Activated T-cell treated with anti-CD3 and anti-CD28 coated beads, Interleukin-2, amount 50 U/mL, for 4 hours (primary cell): ENCODE results near the gene GIGYF1. TPM values are rescaled to one million over a fixed set of nuclear protein-coding genes. Genes with fewer than 3 reads are reported as not detected.
A peak's percentile ranks its signal among the peaks of the same experiment; 100 is the strongest.
"Not testable (repeated sequence)": the region's sequence is repeated elsewhere in the genome, so short reads cannot be mapped to it uniquely, and the experiment has no call there.

Source experiments
- ATAC-seq, 2 donors: fragments of 200-7000 bp; cut with Tn5 transposase; one replicate each; pipeline ENCODE4 v1.10.0; 2021
- DNase-seq: peaks from one replicate; pipeline ENCODE4 v3.0.0-alpha.2; 2020
- H3K27me3 Mint-ChIP-seq: one replicate; pipeline ENCODE4 v1.8.0; 2021; ENCODE audit warnings: low read depth, mixed read lengths
- H3K36me3 Mint-ChIP-seq: one replicate; pipeline ENCODE4 v1.8.0; 2022; ENCODE audit warnings: mixed read lengths; ENCODE audit not compliant: insufficient read depth
- H3K4me1 Mint-ChIP-seq: one replicate; pipeline ENCODE4 v1.8.0; 2021; ENCODE audit warnings: low read depth, mixed read lengths
- H3K4me3 Mint-ChIP-seq: one replicate; pipeline ENCODE4 v1.8.0; 2021; ENCODE audit warnings: mild to moderate bottlenecking, moderate library complexity, mixed read lengths
- H3K9me3 Mint-ChIP-seq: one replicate; pipeline ENCODE4 v1.8.0; 2021; ENCODE audit warnings: mixed read lengths
- total RNA-seq, 3 donors: library from RNA; stranded (reverse); gene quantifications; one replicate each; pipeline ENCODE4 v1.2.1, GENCODE V29; 2021

Gene GIGYF1, protein sequence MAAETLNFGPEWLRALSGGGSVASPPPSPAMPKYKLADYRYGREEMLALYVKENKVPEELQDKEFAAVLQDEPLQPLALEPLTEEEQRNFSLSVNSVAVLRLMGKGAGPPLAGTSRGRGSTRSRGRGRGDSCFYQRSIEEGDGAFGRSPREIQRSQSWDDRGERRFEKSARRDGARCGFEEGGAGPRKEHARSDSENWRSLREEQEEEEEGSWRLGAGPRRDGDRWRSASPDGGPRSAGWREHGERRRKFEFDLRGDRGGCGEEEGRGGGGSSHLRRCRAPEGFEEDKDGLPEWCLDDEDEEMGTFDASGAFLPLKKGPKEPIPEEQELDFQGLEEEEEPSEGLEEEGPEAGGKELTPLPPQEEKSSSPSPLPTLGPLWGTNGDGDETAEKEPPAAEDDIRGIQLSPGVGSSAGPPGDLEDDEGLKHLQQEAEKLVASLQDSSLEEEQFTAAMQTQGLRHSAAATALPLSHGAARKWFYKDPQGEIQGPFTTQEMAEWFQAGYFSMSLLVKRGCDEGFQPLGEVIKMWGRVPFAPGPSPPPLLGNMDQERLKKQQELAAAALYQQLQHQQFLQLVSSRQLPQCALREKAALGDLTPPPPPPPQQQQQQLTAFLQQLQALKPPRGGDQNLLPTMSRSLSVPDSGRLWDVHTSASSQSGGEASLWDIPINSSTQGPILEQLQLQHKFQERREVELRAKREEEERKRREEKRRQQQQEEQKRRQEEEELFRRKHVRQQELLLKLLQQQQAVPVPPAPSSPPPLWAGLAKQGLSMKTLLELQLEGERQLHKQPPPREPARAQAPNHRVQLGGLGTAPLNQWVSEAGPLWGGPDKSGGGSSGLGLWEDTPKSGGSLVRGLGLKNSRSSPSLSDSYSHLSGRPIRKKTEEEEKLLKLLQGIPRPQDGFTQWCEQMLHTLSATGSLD (N-terminal part only)
- total RNA-seq: 10 to 100 TPM; 56.2 to 88.3 (median 58.0) TPM

DNA sequence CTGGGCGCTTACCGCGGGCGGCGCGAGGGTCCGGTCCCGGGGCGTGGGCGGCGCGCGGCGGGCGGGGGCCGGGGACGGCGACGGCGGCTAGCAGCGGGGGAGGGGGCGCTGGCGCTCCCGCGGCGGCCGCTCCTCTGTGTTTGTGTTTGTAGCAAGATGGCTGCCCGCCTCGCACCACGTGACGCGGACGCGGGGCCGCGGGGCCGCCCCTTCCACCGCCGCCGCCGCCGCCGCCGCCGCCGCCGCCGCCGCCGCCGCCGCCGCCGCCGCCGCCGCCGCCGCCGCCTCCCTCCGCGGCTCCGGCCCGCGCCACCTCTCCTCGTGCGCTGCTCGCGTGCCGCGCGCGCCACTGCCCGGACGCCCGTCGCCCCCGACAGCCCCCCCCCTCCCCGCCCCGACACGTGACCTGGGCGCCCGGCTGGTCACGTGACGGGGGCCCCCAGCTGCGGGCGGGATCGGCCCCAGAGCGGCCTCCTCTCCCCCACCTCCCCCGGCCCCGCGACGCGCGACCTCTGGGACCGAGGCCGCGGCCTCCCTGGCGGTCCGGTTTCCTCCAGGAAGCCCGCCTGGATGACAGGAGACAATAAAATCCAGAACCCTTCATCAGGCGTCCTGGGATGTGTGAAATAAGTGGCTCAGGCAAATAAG is at the start of gene GIGYF1:
TSS of gene GIGYF1 (minus strand) at position 153 of the 648 bp plus-strand sequence. CDS start 6,012 bp downstream, outside the sequence.
- H3K36me3 Mint-ChIP-seq: no peaks in the 10 kb centered on the region
- peak within 1 kb of the TSS; percentile 95 for H3K4me3 Mint-ChIP-seq
- H3K9me3 Mint-ChIP-seq: no peaks in the 10 kb centered on the region
- H3K4me1 Mint-ChIP-seq: peaks cover 35% of the 10 kb centered on the region
- peak; percentile 69 to 71 for ATAC-seq
- DNase-seq: peak; percentile 62
- H3K27me3 Mint-ChIP-seq: no peaks in the 10 kb centered on the region

DNA sequence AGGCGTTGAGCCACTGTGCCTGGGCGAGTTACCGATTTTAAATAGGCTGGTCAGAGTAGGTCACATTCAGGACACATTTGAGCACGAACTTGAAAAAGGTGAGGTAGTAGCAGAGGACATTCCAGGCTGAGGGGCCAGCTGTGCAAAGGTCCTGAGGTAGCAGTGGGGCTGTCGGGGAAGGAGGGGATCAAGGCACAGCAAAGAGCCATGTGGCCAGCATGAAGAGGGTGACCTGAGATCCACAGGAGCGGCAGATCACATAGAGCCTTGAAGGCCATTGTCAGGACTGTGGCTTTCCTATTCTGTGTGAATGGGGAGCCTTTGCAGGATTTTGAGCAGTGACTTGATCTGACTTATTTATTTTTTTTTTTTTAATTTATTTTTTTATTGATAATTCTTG is 45.9 kb upstream of the GIGYF1 start:
- Mint-ChIP-seq H3K9me3 (no peaks in the 10 kb centered on the region), H3K4me3 (no peak overlapping the region), H3K4me1 (no peaks in the 10 kb centered on the region), H3K27me3 (peaks cover 8% of the 10 kb centered on the region), H3K36me3 (no peaks in the 10 kb centered on the region)
- DNase-seq: no peak
- no peak for ATAC-seq

DNA sequence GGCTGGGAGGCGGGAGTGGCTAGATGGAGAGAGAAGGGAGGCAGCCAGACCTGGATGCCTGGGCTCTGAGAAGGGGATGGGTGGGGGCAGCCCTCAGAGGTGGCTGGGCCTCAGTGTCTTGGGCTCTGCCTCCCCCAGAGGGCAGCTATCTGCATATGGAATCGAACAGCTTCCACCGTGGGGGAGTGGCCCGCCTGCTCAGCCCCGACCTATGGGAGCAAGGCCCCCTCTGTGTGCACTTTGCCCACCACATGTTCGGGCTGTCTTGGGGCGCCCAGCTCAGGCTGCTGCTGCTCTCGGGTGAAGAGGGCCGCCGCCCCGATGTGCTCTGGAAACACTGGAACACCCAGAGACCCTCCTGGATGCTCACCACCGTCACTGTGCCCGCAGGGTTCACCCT is 42.6 kb upstream of the GIGYF1 start:
- H3K4me3 Mint-ChIP-seq: no peak overlapping the region
- DNase-seq: no peak
- no peak for ATAC-seq
- peaks cover 1% of the 10 kb centered on the region for H3K27me3 Mint-ChIP-seq
- H3K36me3 Mint-ChIP-seq: no peaks in the 10 kb centered on the region
- no peaks in the 10 kb centered on the region for H3K9me3 Mint-ChIP-seq
- H3K4me1 Mint-ChIP-seq: no peaks in the 10 kb centered on the region

- H3K4me3 Mint-ChIP-seq: no peak overlapping the region
- ATAC-seq (no peak), DNase-seq (no peak)
- no peaks in the 10 kb centered on the region for H3K9me3 Mint-ChIP-seq
- peaks cover 3% of the 10 kb centered on the region for H3K27me3 Mint-ChIP-seq
- H3K36me3 Mint-ChIP-seq: no peaks in the 10 kb centered on the region
- no peaks in the 10 kb centered on the region for H3K4me1 Mint-ChIP-seq
Observed at GRCh38 chr7:100735730-100736129, 41.7 kb upstream of the GIGYF1 start.

GRCh38 chr7:100731937-100732636 is 38.0 kb upstream of the GIGYF1 start:
- no peaks in the 10 kb centered on the region for H3K36me3 Mint-ChIP-seq
- peaks cover 22% of the 10 kb centered on the region for H3K27me3 Mint-ChIP-seq
- no peaks in the 10 kb centered on the region for H3K4me1 Mint-ChIP-seq
- ATAC-seq: no peak
- H3K4me3 Mint-ChIP-seq: no peak overlapping the region
- no peaks in the 10 kb centered on the region for H3K9me3 Mint-ChIP-seq
- DNase-seq: no peak

GRCh38 chr7:100730136-100730800 is 36.2 kb upstream of the GIGYF1 start:
- ATAC-seq (no peak), DNase-seq (no peak)
- Mint-ChIP-seq H3K27me3 (peaks cover 24% of the 10 kb centered on the region), H3K36me3 (no peaks in the 10 kb centered on the region), H3K9me3 (no peaks in the 10 kb centered on the region), H3K4me3 (no peak overlapping the region), H3K4me1 (peaks cover under 1% of the 10 kb centered on the region)

DNA sequence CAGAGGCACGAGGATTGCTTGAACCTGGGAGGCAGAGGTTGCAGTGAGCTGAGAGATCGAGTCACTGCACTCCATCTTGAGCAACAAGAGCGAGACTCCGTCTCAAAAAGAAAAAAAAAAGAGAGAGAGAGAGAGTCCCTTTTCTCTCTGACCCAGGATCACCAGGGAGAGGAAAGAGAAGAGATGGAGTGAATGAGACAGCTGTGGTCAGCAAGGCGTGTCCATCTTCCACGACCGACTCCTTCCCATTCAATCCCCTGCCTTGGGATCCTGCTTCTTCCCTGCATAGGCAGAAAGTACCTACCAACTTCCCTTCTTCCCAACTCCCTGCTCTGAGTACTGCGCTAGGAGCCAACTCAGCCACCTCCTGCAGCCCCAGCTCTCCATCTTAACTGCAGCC is 34.1 kb upstream of the GIGYF1 start:
- Mint-ChIP-seq H3K4me3 (no peak overlapping the region), H3K27me3 (peaks cover 35% of the 10 kb centered on the region), H3K9me3 (no peaks in the 10 kb centered on the region), H3K4me1 (peaks cover 3% of the 10 kb centered on the region), H3K36me3 (no peaks in the 10 kb centered on the region)
- DNase-seq (no peak), ATAC-seq (no peak)

DNA sequence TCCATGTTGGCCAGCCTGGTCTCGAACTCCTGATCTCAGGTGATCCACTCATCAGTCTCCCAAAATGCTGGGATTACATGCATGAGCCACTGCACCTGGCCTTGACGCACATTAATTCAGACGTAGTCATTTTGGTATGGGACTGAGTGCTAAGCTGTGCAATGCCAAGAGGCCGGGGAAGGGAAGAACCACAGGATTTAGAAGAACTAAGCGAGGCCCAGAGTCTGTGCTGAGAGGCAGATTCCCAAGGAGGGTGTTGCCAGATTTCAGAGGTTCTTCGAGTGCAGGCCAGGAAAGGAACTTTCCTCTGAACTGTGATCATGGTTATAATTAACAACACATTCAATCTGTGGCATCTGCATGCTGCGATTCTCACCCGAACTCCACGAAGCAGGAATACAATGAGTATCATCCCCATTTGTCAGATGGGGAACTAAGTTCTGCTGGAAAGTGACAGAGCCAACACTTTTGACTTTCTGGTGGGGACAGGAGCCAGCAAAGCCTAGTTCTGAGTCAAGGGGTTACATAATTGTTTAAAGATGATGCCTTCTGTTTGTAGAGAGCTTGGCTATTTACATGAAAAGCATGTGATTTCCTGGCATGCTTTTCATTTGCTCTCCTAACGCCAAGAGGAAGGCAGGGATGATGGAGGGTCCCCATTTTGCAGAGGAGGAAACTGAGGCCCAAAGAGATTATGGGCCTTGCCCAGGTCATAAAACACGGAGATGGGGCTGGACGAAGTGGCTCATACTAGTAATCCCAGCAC is 33.1 kb upstream of the GIGYF1 start:
- H3K27me3 Mint-ChIP-seq: peaks cover 41% of the 10 kb centered on the region
- H3K4me1 Mint-ChIP-seq: peaks cover 3% of the 10 kb centered on the region
- no peaks in the 10 kb centered on the region for H3K9me3 Mint-ChIP-seq
- ATAC-seq (no peak), DNase-seq (no peak)
- H3K4me3 Mint-ChIP-seq: no peak overlapping the region
- no peaks in the 10 kb centered on the region for H3K36me3 Mint-ChIP-seq

DNA sequence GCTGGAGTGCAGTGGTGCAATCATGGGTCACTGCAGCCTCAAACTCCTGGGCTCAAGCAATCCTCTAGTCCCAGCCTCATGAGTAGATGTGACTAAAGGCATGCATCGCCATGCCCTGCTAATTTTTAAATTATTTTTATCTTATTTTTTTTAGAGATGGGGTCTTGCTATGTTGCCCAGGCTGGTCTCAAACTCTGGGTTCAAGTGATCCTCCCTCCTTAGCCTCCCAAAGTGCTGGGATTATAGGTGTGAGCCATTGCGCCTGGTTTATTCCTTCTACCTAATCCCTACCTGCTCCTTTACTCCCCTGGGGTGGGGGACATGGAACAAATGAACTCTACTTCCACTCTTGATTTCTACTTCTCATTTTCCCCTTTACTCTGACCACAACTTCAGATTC is 30.3 kb upstream of the GIGYF1 start:
- H3K4me1 Mint-ChIP-seq, ATAC-seq, H3K9me3 Mint-ChIP-seq, DNase-seq, H3K36me3 Mint-ChIP-seq, H3K4me3 Mint-ChIP-seq: not testable (repeated sequence)
- peaks cover 56% of the 10 kb centered on the region for H3K27me3 Mint-ChIP-seq

DNA sequence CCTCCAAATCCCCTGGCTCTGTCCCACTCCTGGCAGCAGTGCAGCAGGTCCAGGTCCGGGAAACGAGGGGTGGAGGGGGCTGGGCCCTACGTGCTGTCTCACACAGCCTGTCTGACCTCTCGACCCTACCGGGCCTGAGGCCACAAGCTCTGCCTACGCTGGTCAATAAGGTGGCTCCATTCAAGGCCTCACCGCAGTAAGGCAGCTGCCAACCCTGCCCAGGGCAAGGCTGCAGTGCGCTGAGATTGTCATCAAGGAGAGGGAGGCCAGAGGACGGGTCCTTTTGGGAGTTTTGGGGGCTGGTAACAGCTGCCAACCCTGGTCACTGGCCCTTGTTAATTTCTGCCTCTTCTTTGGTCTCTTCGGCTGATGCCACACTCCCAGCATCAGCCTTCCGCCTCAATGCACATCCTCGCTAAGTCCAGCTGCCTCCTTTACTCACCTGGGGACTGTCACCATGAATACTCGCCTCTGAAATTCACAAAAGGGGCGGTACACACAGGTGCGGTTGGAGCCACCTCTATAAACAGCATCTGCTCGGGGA is 29.8 kb upstream of the GIGYF1 start:
- Mint-ChIP-seq H3K27me3 (peaks cover 59% of the 10 kb centered on the region), H3K36me3 (no peaks in the 10 kb centered on the region), H3K4me1 (peaks cover 5% of the 10 kb centered on the region), H3K9me3 (peaks cover 3% of the 10 kb centered on the region), H3K4me3 (no peak overlapping the region)
- no peak for DNase-seq
- no peak for ATAC-seq

DNA sequence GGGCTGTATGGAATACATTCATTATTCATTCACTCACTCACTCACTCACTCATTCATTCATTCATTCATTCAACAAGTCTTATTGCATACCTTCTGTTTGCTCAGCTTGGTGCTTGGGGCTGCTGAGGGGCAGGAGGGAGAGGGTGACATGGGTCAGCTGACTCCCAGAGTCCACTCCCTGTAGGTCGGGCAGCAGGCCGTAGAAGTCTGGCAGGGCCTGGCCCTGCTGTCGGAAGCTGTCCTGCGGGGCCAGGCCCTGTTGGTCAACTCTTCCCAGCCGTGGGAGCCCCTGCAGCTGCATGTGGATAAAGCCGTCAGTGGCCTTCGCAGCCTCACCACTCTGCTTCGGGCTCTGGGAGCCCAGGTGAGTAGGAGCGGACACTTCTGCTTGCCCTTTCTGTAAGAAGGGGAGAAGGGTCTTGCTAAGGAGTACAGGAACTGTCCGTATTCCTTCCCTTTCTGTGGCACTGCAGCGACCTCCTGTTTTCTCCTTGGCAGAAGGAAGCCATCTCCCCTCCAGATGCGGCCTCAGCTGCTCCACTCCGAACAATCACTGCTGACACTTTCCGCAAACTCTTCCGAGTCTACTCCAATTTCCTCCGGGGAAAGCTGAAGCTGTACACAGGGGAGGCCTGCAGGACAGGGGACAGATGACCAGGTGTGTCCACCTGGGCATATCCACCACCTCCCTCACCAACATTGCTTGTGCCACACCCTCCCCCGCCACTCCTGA is 28.6 kb upstream of the GIGYF1 start:
- Mint-ChIP-seq H3K9me3 (peaks cover 13% of the 10 kb centered on the region), H3K4me1 (peaks cover 5% of the 10 kb centered on the region), H3K36me3 (no peaks in the 10 kb centered on the region), H3K27me3 (peaks cover 52% of the 10 kb centered on the region), H3K4me3 (no peak overlapping the region)
- DNase-seq (no peak), ATAC-seq (no peak)

DNA sequence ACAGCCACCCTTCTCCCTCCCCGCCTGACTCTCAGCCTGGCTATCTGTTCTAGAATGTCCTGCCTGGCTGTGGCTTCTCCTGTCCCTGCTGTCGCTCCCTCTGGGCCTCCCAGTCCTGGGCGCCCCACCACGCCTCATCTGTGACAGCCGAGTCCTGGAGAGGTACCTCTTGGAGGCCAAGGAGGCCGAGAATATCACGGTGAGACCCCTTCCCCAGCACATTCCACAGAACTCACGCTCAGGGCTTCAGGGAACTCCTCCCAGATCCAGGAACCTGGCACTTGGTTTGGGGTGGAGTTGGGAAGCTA is 27.4 kb upstream of the GIGYF1 start:
- Mint-ChIP-seq H3K36me3 (no peaks in the 10 kb centered on the region), H3K9me3 (peaks cover 14% of the 10 kb centered on the region), H3K27me3 (peaks cover 47% of the 10 kb centered on the region), H3K4me1 (peaks cover 5% of the 10 kb centered on the region), H3K4me3 (no peak overlapping the region)
- ATAC-seq (no peak), DNase-seq (no peak)
